Lower lobe of right lung (tissue), 2 donors: ENCODE data around the gene AFF3. TPM values are rescaled to one million over a fixed set of nuclear protein-coding genes. Genes with fewer than 3 reads are reported as not detected.

Source experiments
- ATAC-seq, 2 donors: fragments of 200-7000 bp; cut with Tn5 transposase; one replicate each; pipeline ENCODE4 v1.9.1; 2020 to 2022; ENCODE audit warnings: mild to moderate bottlenecking in 2 of 2, moderate library complexity in 2 of 2
- DNase-seq: peaks from one replicate; pipeline ENCODE4 v3.0.0-alpha.2; 2020
- H3K27ac ChIP-seq: fragments of 200-600 bp; one replicate; pipeline ENCODE4 v1.8.0; 2022
- H3K27me3 ChIP-seq: fragments of 200-600 bp; one replicate; pipeline ENCODE4 v1.8.0; 2022; ENCODE audit warnings: low read depth
- H3K36me3 ChIP-seq: fragments of 200-600 bp; one replicate; pipeline ENCODE4 v1.8.0; 2022; ENCODE audit warnings: mild to moderate bottlenecking
- H3K4me1 ChIP-seq: fragments of 200-600 bp; one replicate; pipeline ENCODE4 v1.8.0; 2022
- H3K4me3 ChIP-seq: fragments of 200-600 bp; one replicate; pipeline ENCODE4 v1.8.0; 2022; ENCODE audit warnings: mild to moderate bottlenecking
- H3K9me3 ChIP-seq: fragments of 200-600 bp; one replicate; pipeline ENCODE4 v1.8.0; 2022
- intact Hi-C: fragments of 100-400 bp; cut with DNase I; formaldehyde crosslinking; loops from one replicate; pipeline ENCODE4 v1.11.0; 2022
- total RNA-seq: library from RNA; stranded (reverse); fragmentation: NEBNext Ultra II Directional; extraction: Animal tissue kit (Norgen Biotek cat#: 25700); gene quantifications from one replicate; pipeline ENCODE4 v1.2.1, GENCODE V29; 2021
- TF ChIP-seq, protein P1 (sequence below): fragments of 200-600 bp; IDR thresholded peaks from one replicate; pipeline ENCODE4 v1.8.0; 2022; ENCODE audit warnings: antibody characterized with exemption, mild to moderate bottlenecking
- donor health status: DM: no; HTN: yes; CAD: no; lungs with severe emphysema.

AFF3 gene
- total RNA-seq, 1 donor from 2014 or later: 57.3 TPM

GRCh38 chr2:99831772-99832171, 310.6 kb downstream of the AFF3 start:
- DNase-seq (no peak), ATAC-seq (no peak)
- no peak overlapping the region for H3K4me3 ChIP-seq
- intact Hi-C loops: no loop called here
- TF ChIP-seq, protein P1, sequence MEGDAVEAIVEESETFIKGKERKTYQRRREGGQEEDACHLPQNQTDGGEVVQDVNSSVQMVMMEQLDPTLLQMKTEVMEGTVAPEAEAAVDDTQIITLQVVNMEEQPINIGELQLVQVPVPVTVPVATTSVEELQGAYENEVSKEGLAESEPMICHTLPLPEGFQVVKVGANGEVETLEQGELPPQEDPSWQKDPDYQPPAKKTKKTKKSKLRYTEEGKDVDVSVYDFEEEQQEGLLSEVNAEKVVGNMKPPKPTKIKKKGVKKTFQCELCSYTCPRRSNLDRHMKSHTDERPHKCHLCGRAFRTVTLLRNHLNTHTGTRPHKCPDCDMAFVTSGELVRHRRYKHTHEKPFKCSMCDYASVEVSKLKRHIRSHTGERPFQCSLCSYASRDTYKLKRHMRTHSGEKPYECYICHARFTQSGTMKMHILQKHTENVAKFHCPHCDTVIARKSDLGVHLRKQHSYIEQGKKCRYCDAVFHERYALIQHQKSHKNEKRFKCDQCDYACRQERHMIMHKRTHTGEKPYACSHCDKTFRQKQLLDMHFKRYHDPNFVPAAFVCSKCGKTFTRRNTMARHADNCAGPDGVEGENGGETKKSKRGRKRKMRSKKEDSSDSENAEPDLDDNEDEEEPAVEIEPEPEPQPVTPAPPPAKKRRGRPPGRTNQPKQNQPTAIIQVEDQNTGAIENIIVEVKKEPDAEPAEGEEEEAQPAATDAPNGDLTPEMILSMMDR: no peak
- no peaks in the 10 kb centered on the region for H3K4me1 ChIP-seq
- no peaks in the 10 kb centered on the region for H3K36me3 ChIP-seq
- H3K27me3 ChIP-seq: no peaks in the 10 kb centered on the region
- no peaks in the 10 kb centered on the region for H3K9me3 ChIP-seq
- H3K27ac ChIP-seq: no peak overlapping the region

DNA sequence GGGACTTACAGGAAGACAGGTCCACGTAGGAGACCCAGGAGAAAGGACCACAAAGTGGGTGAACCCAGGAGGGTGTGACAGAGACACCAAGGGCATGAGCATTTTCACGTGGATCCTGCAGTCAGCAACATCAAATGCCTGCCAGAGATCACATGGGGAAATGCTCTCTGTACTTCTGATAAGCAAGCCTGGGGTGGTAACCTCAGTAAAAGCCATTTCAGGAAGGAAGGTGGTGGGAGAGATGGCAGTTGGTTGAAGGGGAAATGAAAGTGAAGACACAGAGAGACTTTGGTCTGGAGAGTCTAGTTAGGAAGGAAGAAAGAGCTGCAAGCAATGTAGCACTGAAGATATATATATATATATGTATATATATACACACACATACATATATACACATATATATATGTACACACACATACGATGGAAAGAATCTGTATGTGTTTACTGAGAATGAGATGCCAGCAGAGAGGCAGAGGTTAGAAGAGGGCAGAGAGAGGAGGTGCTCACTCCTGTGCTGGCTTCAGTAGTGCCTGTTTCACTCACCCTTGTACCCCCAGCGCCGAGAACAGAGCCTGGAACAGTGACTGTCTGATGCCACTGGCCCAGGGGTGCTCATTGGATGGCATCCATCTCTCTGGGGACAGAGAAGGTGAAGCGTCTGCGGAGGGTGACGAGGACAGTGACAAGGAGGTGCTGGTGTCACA, 314.9 kb downstream of the AFF3 start:
- Histone ChIP-seq H3K36me3 (no peaks in the 10 kb centered on the region), H3K27ac (no peak overlapping the region), H3K9me3 (no peaks in the 10 kb centered on the region), H3K27me3 (no peaks in the 10 kb centered on the region), H3K4me3 (no peak overlapping the region), H3K4me1 (no peaks in the 10 kb centered on the region)
- TF ChIP-seq, protein P1: no peak
- intact Hi-C loops: no loop called here
- DNase-seq (no peak), ATAC-seq (peak in 1 of 2 donors; percentile 51)

DNA sequence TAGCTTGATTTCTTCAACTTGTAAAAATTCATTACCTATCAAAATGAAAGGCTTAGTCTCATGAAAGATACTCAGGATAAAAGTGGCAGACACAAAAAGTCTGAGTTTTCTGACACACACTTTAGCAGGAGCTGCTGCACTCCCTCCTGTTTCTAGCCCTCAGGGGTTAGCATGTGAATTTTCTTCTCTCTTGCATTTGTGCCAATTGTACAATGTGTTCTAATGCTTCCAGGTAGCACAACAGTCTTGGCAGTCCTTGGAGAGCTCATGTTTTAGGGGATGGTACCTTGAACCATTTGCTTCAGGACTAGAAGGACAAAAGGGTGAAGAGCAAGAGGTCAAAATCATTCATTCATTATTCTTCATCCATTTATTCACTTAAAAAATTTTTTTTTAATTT, 316.8 kb downstream of the AFF3 start:
- TF ChIP-seq, protein P1: no peak
- Histone ChIP-seq H3K27me3 (no peaks in the 10 kb centered on the region), H3K27ac (no peak overlapping the region), H3K4me1 (no peaks in the 10 kb centered on the region), H3K36me3 (no peaks in the 10 kb centered on the region), H3K4me3 (no peak overlapping the region), H3K9me3 (no peaks in the 10 kb centered on the region)
- intact Hi-C loops: no loop called here
- ATAC-seq: no peak
- no peak for DNase-seq

GRCh38 chr2:99824758-99825157, 317.6 kb downstream of the AFF3 start:
- no peak for ATAC-seq
- Histone ChIP-seq H3K4me3 (no peak overlapping the region), H3K36me3 (no peaks in the 10 kb centered on the region), H3K27me3 (no peaks in the 10 kb centered on the region), H3K9me3 (no peaks in the 10 kb centered on the region), H3K27ac (no peak overlapping the region), H3K4me1 (no peaks in the 10 kb centered on the region)
- no peak for DNase-seq
- intact Hi-C loops: no loop called here
- TF ChIP-seq, protein P1: no peak

GRCh38 chr2:99822474-99823207, 319.7 kb downstream of the AFF3 start:
- Histone ChIP-seq H3K27me3 (no peaks in the 10 kb centered on the region), H3K27ac (no peak overlapping the region), H3K9me3 (no peaks in the 10 kb centered on the region), H3K4me3 (no peak overlapping the region), H3K36me3 (no peaks in the 10 kb centered on the region), H3K4me1 (no peaks in the 10 kb centered on the region)
- TF ChIP-seq, protein P1: no peak
- ATAC-seq (no peak), DNase-seq (no peak)
- intact Hi-C loops: no loop called here
